HK-2 (cell line): ENCODE measurements around the gene TECPR2.

Source experiments
- DNase-seq: peaks from one replicate; pipeline ENCODE4 v3.0.0-alpha.2; 2018; ENCODE audit not compliant: unreplicated experiment

The TECPR2 gene

DNA sequence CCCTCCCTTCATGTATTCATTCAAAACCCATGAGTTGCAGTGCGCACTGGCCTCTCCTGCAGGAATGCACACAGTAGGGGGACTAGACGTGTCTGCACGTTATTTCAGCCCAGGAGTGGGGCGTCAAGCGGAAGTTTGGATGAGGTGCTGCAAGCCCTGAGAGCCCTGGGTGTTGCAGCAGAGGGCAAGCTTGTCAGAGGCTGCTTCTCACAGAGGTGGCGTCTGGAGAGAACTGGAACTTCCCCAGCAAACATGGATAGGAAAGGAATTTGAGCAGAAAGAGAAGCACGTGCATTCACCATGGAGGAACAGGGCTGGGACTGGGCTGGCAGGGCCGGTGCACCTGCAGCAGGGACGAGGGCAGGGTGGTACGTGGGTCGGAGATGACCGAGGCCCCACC, 64.9 kb downstream of the TECPR2 start:
- no peak for DNase-seq

DNA sequence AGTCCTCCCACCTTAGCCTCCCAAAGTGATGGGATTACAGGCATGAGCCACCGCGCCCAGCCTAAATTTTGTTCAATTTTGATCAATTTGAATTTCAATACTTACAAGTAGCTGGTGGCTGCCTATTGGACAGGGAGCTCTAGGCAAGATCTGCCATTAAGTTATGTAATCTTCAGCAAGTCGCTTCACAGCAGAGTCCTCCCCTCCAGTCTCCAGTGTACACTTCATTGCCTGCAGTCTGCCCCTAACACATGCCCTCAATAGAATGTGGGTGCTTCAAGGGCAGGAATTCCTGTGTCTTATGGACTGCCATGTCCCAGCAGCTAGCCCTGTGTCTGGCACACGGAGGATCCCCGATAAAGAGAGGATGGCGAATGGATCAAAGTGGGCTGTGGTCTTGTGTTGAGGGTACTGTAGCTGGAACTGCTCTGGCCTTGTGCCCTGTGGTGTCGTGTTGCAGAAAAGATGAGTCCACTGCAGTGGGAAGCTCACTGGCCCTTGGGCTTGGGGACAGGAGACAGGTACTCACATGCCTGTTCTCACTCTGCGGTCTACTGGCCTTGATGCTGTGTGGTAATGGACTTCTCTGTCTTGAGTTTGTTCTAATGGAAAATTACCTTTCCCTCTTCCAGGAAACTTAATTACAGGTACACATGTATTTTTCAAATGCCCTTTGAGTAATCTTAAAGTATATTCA, 67.6 kb downstream of the TECPR2 start:
- DNase-seq, result no peak

DNA sequence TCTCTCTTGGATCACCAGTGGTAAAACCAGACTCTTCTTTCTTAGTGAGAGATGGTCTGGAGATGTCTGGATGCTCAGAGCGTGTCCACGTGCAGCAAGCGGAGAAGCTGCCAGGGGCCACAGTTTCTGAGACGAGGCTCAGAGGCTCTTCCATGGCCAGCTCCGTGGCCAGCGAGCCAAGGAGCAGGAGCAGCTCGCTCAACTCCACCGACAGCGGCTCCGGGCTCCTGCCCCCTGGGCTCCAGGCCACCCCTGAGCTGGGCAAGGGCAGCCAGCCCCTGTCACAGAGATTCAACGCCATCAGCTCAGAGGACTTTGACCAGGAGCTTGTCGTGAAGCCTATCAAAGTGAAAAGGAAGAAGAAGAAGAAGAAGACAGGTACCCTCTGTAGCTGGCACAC, 69.0 kb downstream of the TECPR2 start:
- DNase-seq, result no peak

DNA sequence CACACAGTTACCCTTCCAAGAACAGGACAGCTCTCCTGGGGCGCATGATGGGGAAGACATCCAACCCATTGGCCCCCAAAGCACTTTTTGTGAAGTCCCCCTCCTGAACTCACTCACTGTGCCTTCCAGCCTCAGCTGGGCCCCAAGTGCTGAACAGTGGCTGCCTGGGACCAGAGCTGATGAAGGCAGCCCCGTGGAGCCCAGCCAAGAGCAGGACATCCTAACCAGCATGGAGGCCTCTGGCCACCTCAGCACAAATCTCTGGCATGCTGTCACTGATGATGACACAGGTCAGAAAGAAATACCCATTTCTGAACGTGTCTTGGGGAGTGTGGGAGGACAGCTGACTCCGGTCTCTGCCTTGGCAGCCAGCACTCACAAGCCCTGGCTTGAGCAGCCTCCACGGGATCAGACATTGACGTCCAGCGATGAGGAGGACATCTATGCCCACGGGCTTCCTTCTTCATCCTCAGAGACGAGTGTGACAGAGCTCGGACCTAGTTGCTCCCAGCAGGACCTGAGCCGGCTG, 72.0 kb downstream of the TECPR2 start:
- DNase-seq, result no peak

DNA sequence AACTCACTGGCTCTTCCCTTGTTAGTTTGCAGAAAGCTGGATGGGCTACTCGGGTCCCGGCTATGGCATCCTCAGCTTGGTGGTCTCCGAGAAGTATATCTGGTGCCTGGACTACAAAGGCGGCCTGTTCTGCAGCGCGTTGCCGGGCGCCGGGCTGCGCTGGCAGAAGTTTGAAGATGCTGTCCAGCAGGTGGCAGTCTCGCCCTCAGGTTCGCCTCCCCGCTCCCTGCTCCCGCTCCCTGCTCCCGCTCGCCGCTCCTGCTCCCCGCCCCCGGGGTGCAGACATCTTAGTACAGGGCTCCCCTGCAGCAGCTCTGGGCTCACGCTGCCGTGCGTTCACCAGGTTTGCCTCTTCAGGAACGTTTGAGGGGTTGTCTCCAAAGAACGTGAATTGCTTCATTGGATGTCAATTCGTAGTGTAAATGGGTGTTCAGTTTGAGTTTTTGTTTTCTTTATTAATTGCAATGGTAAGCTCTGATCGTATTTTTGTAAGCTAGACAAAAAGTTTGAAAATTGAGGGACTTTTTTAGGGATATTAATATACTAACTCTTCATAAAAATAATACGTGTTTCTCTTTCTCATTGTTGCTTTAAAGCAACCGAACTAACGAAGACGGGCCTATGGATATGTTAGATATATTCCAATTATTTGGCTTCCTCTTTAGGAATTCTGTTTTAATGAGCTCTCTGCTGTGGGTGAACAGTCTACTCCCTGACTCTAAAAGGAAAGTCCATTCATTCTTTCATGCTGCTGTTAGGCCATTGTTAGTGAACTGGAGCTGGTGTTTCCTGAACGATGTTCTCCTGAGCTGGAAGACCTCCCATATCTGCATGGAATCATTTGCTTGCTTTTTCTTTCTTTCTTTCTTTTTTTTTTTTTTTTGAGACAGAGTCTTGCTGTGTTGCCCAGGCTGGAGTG, 75.5 kb downstream of the TECPR2 start:
- peak; percentile 17 for DNase-seq

DNA sequence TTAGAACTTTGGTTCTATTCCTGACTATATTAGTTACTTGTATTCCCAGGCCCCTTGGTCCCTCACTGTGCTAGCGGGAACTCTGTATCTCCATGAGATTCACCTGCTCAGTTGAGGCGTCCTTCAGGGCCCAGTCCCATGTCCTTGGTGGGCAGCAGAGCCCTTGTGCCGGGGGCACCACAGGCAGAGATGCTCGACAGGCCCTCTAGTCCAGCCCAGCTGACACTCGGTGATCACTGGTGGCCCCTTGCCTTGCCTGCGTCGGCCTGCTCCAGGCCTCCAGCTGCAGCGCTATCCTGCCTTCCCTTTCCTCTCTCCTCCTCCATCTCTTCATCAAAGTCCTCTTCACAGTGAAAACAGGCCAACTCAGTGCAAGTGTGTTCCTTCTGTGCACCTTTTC, 76.8 kb downstream of the TECPR2 start:
- no peak for DNase-seq

DNA sequence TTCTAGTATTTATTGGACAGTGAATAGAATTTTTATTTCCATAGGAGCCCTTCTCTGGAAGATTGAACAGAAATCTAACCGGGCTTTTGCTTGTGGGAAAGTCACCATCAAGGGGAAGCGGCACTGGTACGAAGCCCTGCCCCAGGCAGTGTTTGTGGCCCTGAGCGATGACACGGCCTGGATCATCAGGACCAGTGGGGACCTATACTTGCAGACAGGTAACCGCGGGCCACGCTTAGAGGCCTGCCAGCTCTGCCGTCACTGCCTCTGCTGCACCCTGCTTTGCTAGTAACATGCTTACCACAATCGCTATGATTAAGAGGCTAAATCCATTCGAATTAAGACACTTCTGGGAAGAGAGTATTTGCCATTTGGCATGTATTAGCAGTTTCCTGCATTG, 77.7 kb downstream of the TECPR2 start:
- no peak for DNase-seq

DNA sequence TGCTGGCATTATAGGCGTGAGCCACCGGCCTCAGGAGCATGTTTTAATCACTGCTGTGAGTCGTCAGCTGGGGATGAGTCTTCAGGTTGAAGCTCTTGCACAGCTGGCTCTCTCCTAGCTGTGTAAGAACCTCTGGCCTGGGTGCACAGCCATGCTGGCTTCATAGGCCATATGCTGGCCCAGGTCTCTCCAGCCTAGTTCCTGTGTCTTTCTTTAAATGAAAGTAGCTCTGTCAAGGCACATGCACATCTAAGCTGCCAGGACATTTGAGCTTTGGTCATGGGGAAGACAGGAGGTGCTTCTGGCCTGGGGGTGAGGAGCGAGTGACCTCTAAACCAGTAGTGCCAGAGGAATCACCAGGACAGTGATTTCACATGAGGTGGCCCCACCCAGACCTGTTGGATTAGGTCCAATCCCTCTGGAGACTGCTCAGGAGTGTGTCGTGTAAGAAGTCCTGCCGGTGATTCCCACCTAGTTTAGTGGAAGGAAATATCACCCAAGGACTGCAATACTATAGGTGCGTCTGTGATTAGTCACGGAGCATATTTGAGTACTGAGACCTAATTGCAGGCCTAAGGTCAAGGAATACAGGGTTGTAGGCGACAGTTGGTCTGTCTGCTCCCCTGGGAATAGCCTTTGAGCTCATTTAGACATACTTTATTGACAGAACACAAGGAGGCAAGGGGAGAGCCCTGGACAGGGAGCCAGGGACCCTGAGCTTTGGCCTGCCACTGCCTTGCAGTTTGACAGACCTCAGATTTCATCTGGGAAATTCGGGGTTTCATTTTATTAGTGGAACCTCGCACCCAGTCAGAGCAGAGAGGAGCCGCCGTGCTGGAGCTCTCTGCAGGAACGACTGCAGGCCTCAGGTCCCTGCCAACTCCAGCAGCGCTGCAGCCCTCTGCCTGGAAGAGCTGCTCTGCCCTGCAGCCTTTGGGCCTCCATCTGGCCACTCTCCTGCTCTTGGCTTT, 79.8 kb downstream of the TECPR2 start:
- no peak for DNase-seq

DNA sequence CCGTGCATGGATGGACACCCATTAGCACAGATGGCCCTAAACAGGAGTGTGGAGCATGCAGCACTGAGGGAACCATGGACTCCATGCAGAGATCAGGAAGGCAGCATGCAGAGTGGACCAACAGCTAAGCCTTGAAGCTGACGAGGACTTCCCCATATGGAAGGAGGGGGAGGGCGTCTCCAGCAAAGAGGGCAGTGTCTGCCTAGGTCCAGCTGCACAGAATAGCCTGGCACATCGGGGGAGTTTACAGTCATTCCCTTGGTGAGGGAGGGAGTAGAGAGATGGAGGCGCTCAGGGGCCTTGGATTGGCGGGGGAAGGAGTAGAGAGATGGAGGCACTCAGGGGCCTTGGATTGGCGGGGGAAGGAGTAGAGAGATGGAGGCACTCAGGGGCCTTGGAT, 82.3 kb downstream of the TECPR2 start:
- no peak for DNase-seq

DNA sequence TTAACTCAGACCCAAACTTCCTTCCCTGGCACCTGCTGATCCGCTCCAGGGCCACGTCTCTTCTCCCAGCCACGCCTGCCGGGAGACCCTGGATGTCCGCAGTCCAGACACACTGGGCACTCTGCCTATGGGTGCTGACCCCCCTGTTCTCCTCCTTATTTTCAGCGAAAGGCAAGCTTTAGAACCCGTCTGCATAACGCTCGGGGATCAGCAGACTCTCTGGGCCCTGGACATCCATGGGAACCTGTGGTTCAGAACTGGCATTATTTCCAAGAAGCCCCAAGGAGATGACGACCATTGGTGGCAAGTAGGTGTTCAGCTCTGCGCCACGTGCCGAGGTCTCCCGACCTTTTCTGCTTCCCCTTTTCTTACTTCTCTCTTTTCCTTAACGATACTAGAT, 82.9 kb downstream of the TECPR2 start:
- DNase-seq, result no peak

DNA sequence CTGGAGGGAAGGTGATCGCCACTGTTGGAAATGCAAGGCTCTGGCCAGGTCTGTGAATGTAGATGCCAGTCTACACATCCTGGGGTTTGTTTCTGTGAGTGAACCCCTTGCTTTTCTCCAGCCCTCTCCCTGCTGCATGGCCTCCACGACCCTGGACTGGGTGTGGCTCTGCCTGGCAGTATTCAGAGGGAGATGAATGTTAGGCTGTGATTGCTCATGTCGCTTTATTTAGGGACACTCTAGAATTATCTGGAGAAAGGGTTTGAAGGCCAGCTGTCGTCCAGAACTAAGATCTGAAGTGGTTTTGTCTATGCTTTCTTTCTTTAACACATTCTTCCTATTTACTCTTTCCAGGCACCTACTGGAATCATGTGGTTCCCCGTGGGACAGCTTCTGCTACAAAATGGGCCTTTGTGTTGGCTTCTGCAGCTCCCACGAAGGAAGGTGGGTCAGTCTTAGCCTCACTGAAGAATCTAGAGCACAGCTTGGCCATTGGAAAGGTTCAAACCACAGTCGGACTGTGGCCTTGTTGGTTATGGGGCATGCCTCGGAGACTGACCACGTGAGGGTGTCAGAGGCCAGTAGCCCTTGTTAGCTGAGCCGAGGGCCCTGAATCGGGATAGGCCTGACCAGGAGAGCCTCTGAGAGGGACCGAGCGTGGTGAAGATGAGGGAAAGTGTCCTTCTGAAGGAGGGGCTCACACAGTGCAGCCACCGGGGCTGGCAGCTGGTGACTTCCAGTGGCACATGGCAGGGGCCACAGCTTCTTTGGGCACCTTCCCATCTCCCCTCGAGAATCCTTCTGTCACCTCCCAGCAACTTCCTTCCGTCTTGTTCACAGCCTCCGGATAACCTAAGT, 87.7 kb downstream of the TECPR2 start:
- no peak for DNase-seq

DNA sequence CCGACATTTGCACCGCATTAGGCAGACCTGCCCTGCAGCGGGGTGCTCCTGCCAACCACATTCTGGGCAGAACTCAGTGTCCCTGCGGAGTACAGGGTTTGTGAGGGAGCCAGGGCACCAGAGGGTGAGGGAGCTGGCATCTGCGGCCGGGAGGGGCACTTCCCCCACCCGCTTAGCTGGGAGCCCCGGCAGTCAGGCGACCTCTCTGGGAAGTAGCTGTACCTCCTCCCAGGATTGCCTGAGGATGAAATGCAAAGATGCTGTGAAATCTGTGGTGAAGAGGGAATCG, 88.3 kb downstream of the TECPR2 start:
- DNase-seq, result no peak

DNA sequence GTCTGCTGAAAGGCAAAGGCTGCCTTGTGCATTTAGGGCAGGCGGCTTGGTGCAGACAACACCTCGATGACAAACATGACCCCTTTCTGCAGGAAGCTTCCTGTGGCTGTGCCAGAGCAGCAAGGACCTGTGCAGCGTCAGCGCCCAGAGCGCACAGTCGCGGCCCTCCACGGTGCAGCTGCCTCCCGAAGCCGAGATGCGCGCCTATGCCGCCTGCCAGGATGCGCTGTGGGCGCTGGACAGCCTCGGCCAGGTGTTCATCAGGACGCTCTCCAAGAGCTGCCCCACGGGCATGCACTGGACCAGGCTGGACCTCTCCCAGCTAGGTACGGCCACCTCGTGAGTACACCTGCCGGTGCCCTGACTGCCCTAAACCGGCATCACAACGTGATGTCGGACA, 89.6 kb downstream of the TECPR2 start:
- DNase-seq, result no peak

DNA sequence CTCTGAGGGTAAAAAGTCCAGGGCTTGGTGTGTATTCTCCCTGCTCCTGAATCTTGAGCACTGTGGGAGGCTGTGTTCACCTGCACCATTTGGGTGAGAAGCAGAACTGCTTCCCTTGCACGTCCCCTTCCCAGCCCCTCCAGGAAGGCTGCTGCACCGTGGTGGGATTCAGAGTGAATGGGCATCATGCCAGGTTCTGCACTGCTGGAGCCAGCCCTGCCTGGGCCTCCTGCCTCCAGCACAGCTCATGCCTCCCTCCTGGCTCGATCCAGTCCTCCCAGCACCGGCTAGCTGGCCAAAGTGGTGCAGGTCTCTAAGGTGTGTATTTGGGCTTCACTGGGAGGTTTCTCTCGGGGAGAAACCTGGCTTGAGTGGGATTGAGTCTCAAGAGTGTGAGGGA, 92.0 kb downstream of the TECPR2 start:
- DNase-seq, result no peak

DNA sequence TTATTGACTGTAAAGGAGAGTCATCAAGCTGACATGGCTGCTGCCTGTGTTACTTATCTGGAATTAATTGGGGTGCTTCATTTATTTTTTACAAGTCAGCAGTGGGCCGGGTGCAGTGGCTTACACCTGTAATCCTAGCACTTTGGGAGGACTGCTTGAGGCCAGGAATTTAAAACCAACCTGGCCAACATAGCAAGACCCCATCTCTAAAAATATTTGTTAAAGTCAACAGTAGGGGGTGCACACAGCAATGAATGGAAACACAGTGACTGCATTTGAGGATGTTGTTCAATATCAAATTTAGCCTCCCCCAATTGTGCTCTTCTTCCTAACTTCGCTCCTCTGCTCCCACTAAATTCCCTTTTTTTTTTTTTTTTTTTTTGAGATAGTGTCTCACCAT, 94.8 kb downstream of the TECPR2 start:
- no peak for DNase-seq

DNA sequence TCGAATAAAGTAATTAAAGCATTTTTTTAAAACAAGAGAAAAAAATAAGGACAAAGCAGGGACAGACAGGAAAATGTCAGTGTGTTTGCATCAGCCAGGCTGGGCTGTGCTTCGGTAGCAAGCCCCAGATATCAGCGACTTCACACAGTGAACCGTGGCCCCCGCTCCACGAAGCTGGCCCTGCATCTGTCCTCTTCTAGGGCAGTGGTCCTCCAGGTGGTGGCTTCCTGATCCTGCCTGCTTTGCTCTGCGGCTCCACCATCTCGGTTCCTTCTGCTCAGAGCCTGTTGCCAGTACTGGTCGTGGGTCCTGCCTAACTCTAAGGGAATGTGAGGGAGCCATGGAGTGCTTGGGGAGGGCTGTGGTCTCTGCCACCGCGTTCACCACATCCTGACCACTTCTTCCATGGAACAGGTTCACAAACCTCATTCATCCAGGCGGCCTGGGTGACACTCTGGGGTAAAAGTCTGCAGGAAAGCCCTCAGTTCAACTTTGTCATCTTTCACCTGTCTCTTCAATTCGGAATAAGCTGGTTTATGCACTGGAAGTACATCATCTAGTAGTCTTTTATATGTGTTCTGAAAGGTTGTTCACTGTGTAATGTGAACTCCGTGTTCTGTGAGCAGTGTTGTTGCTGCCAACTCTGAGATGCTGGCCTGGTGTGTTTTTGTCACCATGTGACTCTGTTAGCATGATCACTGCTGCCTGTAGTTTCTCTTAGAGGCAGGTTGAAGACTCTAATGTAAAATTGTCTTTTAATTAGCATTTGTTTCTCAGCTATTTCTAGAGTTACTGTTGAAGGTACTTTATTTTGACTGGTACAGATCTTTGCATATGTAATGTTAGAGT, 99.0 kb downstream of the TECPR2 start:
- no peak for DNase-seq

DNA sequence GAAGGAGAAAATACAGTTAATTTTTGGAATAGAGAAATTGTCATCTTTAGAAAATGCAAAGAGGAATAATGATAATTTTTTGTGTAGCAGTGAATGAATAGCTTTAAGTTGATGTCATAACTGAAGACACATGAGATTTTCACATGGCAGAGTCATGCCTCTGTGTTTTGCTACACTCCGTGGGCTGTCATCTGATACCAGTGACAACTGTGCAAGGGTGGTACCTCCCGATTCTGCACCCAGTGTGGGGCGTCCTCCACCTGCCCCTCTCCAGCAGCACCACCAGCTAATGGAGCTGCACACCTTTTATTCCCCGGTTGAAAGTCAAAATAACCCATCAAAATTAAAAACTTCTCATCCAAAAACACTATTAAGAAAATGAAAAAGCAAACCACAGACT, 99.7 kb downstream of the TECPR2 start:
- DNase-seq, result no peak

DNA sequence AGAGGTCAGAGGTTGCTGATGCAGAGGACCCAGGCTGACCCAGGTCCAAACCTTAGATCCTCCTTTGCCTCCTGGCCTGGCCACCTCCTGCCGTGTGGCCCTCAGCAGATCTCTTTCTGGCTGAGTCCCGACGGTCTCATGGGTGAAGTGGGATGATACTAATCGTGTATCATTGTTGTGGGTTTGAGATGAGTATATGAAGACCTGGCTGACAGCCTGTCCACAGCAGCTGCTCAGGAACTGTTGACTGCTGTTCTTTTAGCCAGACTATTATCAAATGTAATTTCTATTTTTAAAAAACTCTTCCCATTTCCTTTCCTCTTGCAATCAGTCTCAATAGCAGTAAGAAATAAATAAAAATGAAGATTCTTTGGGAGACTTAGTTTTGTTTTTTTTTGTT, 101.3 kb downstream of the TECPR2 start:
- no peak for DNase-seq

DNA sequence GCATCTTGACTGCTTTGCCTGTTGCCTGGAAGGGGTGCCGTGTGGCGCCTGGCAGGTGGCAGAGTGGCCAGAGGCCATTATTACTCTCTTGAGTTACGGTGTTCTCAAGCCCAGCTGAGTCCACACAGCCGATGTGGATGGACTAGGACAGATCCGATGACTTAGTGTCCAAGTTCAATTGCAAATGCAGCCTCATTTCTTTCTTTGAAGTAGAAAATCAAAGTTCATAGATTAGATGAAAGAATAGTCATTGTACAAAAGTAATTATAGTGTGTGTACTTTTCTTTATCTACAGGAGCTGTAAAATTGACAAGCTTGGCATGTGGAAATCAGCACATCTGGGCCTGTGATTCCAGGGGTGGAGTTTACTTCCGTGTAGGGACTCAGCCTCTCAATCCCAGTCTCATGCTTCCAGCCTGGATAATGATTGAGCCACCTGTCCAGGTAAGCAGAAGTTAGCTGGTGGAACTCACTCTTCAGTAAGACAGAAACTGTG, 102.2 kb downstream of the TECPR2 start:
- no peak for DNase-seq

DNA sequence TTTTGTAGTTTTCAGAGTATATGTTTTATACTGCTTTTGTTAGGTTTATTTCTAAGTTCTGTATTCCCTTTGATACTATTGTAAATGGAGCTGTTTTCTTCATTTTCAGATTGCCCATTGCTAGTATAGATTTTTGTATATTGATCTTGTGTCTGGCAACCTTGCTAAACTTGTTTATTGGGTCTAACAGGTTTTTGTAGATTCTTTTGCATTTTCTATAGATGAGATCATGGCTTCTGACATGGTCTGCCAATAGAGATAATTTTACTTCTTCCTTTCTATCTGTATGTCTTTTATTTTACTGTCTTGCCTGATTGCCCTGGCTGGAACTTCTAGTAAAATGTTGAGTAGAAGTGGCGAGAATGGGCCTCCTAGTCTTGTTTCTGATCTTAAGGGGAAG, 106.5 kb downstream of the TECPR2 start:
- DNase-seq, result no peak
